Right lobe of liver (tissue), 6 donors: ENCODE data around the gene HSP90AA1. TPM values are rescaled to one million over a fixed set of nuclear protein-coding genes. Genes with fewer than 3 reads are reported as not detected.
A peak's percentile ranks its signal among the peaks of the same experiment; 100 is the strongest.
"Not testable (repeated sequence)": the region's sequence is repeated elsewhere in the genome, so short reads cannot be mapped to it uniquely, and the experiment has no call there.

Source experiments
- ATAC-seq, 4 donors: fragments of 200-7000 bp; cut with Tn5 transposase; one replicate each; pipeline ENCODE4 v1.9.1; 2020; ENCODE audit warnings: mild to moderate bottlenecking in 4 of 4, moderate library complexity in 4 of 4
- DNase-seq, 3 donors: peaks; one replicate each; pipeline ENCODE4 v3.0.0-alpha.2; 2020
- H3K27ac ChIP-seq, 3 donors: fragments of 200-600 bp; one replicate each; pipeline ENCODE4 v1.8.0; 2022
- H3K27me3 ChIP-seq, 2 donors: fragments of 200-600 bp; one replicate each; pipeline ENCODE4 v1.8.0; 2022
- H3K36me3 ChIP-seq, 4 donors: fragments of 200-600 bp; sonication (generic) in 1 of 4; one replicate each; pipeline versions ENCODE4 v1.5.1 to v1.8.0; 2017 to 2022; ENCODE audit warnings: control low read depth in 1 of 4
- H3K4me1 ChIP-seq, 4 donors: fragments of 200-600 bp; sonication (generic) in 1 of 4; one replicate each; pipeline versions ENCODE4 v1.5.1 to v1.8.0; 2017 to 2022; ENCODE audit warnings: control low read depth in 1 of 4
- H3K4me3 ChIP-seq, 3 donors: fragments of 200-600 bp; one replicate each; pipeline ENCODE4 v1.8.0; 2022
- H3K9me3 ChIP-seq, 4 donors: fragments of 200-600 bp; sonication (generic) in 1 of 4; one replicate each; pipeline versions ENCODE4 v1.5.1 to v1.8.0; 2017 to 2022; ENCODE audit warnings: control low read depth in 1 of 4
- POLR2A ChIP-seq: fragments of 450-650 bp; IDR thresholded peaks from one replicate; pipeline ENCODE4 v1.6.1; 2017; ENCODE audit warnings: antibody characterized with exemption, mild to moderate bottlenecking
- WGBS: methylation state at CpG from one replicate; pipeline ENCODE4 v1.1.6; 2018; ENCODE audit warnings: low coverage, low lambda C conversion rate; ENCODE audit not compliant: insufficient coverage; ENCODE audit errors: missing lambda C conversion rate; 5-methylcytosine and 5-hydroxymethylcytosine counted together
- intact Hi-C, 2 donors: fragments of 100-400 bp; cut with DNase I; formaldehyde crosslinking; loops; one replicate each; pipeline versions ENCODE4 v1.11.2 to v1.14.1; 2022
- total RNA-seq, 6 experiments: library from RNA; depleted of rRNA in 2 of 6; stranded (reverse); fragments of >200 nt in 2 of 6; fragmentation: NEBNext Ultra II Directional in 3 of 6; extraction: Animal tissue kit (Norgen Biotek cat#: 25700) in 3 of 6; gene quantifications; one replicate each; pipeline versions ENCODE4 v1.1.0 to v1.2.4, GENCODE V29; 2016 to 2023
- TF ChIP-seq, protein P1 (sequence below), 4 donors: fragments of 200-600 bp in 3 of 4; fragments of 450-650 bp in 1 of 4; IDR thresholded peaks; one replicate each; pipeline versions ENCODE4 v1.5.1 to v1.8.0; 2016 to 2022; ENCODE audit warnings: antibody characterized with exemption in 4 of 4, mild to moderate bottlenecking in 2 of 4
- donor health status: DM: no; HTN: yes; CAD: no.
- donor health status: DM: no; HTN: no; CAD: no.
- donor health status: DM: no; HTN: no; CAD: no.
- donor health status: DM: no; HTN: yes; CAD: no.
- donor health status: DM: no; HTN: yes; CAD: no.

HSP90AA1 gene
- total RNA-seq, 6 experiments from 2014 or later: 118 to 672 (median 325) TPM

DNA sequence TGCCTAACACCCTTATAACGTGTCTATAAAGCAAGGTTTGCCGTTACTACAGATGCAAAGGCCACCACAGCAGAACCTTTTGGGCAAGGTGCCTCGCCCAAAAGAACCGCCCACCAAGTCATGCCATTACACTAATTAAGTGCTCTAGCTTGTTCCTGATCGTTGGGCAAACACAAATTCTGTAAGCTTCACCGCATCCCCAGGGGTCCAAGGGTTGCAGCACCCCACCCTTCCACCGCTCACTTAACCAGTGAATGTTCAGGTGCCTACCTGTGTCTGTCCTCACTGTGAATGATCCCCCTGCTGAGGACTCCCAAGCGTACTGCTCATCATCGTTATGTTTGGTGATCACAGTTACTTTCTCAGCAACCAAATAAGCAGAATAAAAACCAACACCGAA lies 1.4 kb downstream of the HSP90AA1 start:
- peaks cover 29 to 55% (median 39%) of the 10 kb centered on the region in 4 donors for H3K36me3 ChIP-seq
- intact Hi-C loops: no loop called here

GRCh38 chr14:102084931-102085330 lies 1.9 kb downstream of the HSP90AA1 start:
- Histone ChIP-seq H3K4me1 (peaks cover 0 to 51% (median 12%) of the 10 kb centered on the region in 4 donors), H3K27ac (peak overlapping the region in 1 of 3 donors; percentile 100)
- WGBS: 58% methylated on average over 6 of the region's 6 CpGs

More for the DNA sequence above, 1.4 kb downstream of the HSP90AA1 start:
- H3K27ac ChIP-seq: peak overlapping the region; percentile 100
- no peaks in the 10 kb centered on the region for H3K27me3 ChIP-seq
- no peaks in the 10 kb centered on the region for H3K9me3 ChIP-seq
- H3K4me3 ChIP-seq: peak overlapping the region; percentile 69 to 77 (median 71)
- no peak for ATAC-seq
- peaks cover 0 to 51% (median 12%) of the 10 kb centered on the region in 4 donors for H3K4me1 ChIP-seq
- TF ChIP-seq POLR2A: no peak
- TF ChIP-seq, protein P1, sequence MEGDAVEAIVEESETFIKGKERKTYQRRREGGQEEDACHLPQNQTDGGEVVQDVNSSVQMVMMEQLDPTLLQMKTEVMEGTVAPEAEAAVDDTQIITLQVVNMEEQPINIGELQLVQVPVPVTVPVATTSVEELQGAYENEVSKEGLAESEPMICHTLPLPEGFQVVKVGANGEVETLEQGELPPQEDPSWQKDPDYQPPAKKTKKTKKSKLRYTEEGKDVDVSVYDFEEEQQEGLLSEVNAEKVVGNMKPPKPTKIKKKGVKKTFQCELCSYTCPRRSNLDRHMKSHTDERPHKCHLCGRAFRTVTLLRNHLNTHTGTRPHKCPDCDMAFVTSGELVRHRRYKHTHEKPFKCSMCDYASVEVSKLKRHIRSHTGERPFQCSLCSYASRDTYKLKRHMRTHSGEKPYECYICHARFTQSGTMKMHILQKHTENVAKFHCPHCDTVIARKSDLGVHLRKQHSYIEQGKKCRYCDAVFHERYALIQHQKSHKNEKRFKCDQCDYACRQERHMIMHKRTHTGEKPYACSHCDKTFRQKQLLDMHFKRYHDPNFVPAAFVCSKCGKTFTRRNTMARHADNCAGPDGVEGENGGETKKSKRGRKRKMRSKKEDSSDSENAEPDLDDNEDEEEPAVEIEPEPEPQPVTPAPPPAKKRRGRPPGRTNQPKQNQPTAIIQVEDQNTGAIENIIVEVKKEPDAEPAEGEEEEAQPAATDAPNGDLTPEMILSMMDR (IDR thresholded peaks at IDR 0.05): no peak
- peak in 1 of 3 donors; percentile 46 for DNase-seq
- WGBS: 32% methylated on average over 9 of the region's 10 CpGs

DNA sequence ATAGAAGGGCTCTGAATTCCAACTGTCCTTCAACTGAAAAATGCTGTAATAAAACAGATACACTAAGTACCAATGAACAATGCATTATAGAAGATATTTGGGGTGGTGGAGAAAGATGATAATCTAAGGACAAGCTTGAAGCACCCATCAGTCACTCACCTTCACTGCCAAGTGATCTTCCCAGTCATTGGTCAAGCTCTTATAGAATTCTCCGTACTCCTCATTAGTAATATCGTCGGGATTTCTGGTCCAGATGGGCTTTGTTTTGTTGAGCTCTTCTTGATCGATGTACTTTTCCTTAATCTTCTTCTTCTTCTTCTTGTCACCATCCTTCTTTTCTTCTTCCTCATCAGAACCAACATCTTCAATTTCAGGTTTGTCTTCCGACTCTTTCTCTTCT lies 2.3 kb downstream of the HSP90AA1 start:
- intact Hi-C loops, DNase-seq, ATAC-seq, H3K27ac ChIP-seq, H3K9me3 ChIP-seq, H3K27me3 ChIP-seq: not testable (repeated sequence)
- Histone ChIP-seq H3K4me1 (peaks cover 0 to 51% (median 12%) of the 10 kb centered on the region in 4 donors), H3K36me3 (peaks cover 34 to 65% (median 46%) of the 10 kb centered on the region in 4 donors), H3K4me3 (peak overlapping the region in 1 of 3 donors; percentile 77)
- WGBS: 72% methylated on average over 5 of the region's 5 CpGs

More at GRCh38 chr14:102084931-102085330, 1.9 kb downstream of the HSP90AA1 start:
- intact Hi-C loops: no loop called here
- DNase-seq (no peak), ATAC-seq (no peak)
- Histone ChIP-seq H3K27me3 (no peaks in the 10 kb centered on the region), H3K9me3 (no peaks in the 10 kb centered on the region), H3K4me3 (peak overlapping the region in 2 of 3 donors; percentile 71 to 77), H3K36me3 (peaks cover 33 to 61% (median 44%) of the 10 kb centered on the region in 4 donors)
- TF ChIP-seq POLR2A: no peak
- TF ChIP-seq, protein P1 (IDR thresholded peaks at IDR 0.05): no peak

DNA sequence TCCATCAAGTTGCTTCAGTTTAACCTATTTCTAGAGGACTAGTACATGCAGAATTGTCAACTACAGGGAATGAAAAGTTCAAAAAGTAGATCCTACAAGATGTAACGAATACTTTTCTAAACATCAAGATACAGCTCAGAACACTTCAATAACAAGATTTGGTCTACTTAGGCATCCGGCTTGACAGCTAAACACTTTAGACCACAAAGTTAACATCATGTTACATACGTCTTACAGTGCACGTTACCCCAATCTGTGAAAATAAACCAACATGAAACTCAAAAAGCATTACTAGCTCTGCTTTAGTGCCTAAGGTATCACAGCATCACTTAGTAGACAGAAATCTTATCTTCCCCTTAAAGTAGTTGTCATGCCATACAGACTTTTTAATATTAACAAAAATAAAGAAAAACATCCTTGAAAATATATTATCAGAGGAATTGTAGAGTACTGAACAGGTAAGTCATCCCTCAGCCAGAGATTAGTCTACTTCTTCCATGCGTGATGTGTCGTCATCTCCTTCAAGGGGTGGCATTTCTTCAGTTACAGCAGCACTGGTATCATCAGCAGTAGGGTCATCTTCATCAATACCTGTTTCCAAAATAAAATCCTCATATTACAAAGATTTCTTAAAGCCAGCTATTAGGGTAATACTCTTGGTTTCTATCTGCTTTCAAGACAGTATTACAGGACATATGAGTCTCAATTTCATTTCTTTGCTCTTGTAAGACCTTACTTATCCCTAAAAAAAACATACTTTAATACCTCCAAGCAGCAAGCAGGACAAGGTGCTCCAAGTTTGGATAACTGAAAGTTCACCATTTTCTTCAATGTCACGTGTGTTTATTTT lies 5.4 kb downstream of the HSP90AA1 start:
- 84% methylated on average over 7 of the region's 7 CpGs for WGBS
- DNase-seq (no peak), ATAC-seq (no peak)
- Histone ChIP-seq H3K36me3 (peaks cover 34 to 82% (median 52%) of the 10 kb centered on the region in 4 donors), H3K4me1 (peaks cover 0 to 42% (median 12%) of the 10 kb centered on the region in 4 donors), H3K27ac (no peak overlapping the region), H3K4me3 (no peak overlapping the region), H3K9me3 (no peaks in the 10 kb centered on the region), H3K27me3 (no peaks in the 10 kb centered on the region)
- TF ChIP-seq POLR2A: no peak
- TF ChIP-seq, protein P1 (IDR thresholded peaks at IDR 0.05): no peak
- intact Hi-C loops: no loop called here
